Mucosa of gallbladder (tissue), 1 donor: Measurements from ENCODE around the gene SNTG2. TPM values are rescaled to one million over a fixed set of nuclear protein-coding genes. Genes with fewer than 3 reads are reported as not detected.

Source experiments
- DNase-seq: peaks from one replicate; pipeline ENCODE4 v3.0.0-alpha.2; 2020; ENCODE audit warnings: low spot score
- total RNA-seq: library from RNA; stranded (reverse); gene quantifications from one replicate; pipeline ENCODE4 v1.2.1, GENCODE V29; 2021
- donor health status: DM: no; HTN: no; CAD: no.

SNTG2 gene
- total RNA-seq, 1 donor from 2014 or later = 2.0 TPM

GRCh38 chr2:926259-926793 is 24.3 kb upstream of the SNTG2 start:
- no peak for DNase-seq

- DNase-seq = no peak
Measured at GRCh38 chr2:926896-927295, 23.8 kb upstream of the SNTG2 start.

GRCh38 chr2:929011-929735 is 21.5 kb upstream of the SNTG2 start:
- DNase-seq = no peak

- no peak for DNase-seq
Measured at GRCh38 chr2:929925-930324, 20.7 kb upstream of the SNTG2 start.

GRCh38 chr2:930935-931334 is 19.7 kb upstream of the SNTG2 start:
- no peak for DNase-seq

GRCh38 chr2:932320-933115 is 18.1 kb upstream of the SNTG2 start:
- DNase-seq = no peak

GRCh38 chr2:933734-934295 is 16.8 kb upstream of the SNTG2 start:
- DNase-seq = no peak

GRCh38 chr2:937530-937929 is 13.1 kb upstream of the SNTG2 start:
- no peak for DNase-seq

- no peak for DNase-seq
Measured at GRCh38 chr2:938181-939005, 12.3 kb upstream of the SNTG2 start.

GRCh38 chr2:939936-940601 is 10.6 kb upstream of the SNTG2 start:
- no peak for DNase-seq

- DNase-seq = no peak
Measured at GRCh38 chr2:941871-942270, 8.8 kb upstream of the SNTG2 start.

- DNase-seq = no peak
Measured at GRCh38 chr2:942775-943460, 7.7 kb upstream of the SNTG2 start.

GRCh38 chr2:943461-943797 is 7.2 kb upstream of the SNTG2 start:
- no peak for DNase-seq

- DNase-seq = no peak
Measured at GRCh38 chr2:943821-944220, 6.8 kb upstream of the SNTG2 start.

- DNase-seq = no peak
Measured at GRCh38 chr2:944693-945092, 6.0 kb upstream of the SNTG2 start.

- no peak for DNase-seq
Measured at GRCh38 chr2:945104-945503, 5.5 kb upstream of the SNTG2 start.

- no peak for DNase-seq
Measured at GRCh38 chr2:946073-946948, 4.3 kb upstream of the SNTG2 start.

- DNase-seq = no peak
Measured at GRCh38 chr2:949384-950079, 1.1 kb upstream of the SNTG2 start.
